GM18498 (cell line): ENCODE results near the gene SLC9A9.

ENCODE experiments used
- ATAC-seq: cut with Tn5 transposase; IDR thresholded peaks from one replicate; pipeline ENCODE4 v1.9.1; 2021; ENCODE audit warnings: mild to moderate bottlenecking, moderate library complexity; ENCODE audit not compliant: unreplicated experiment

The SLC9A9 gene

GRCh38 chr3:143430568-143430967 is 417.7 kb downstream of the SLC9A9 start:
- ATAC-seq, result no peak

GRCh38 chr3:143429628-143430514 is 418.4 kb downstream of the SLC9A9 start:
- peak; percentile 67 for ATAC-seq

DNA sequence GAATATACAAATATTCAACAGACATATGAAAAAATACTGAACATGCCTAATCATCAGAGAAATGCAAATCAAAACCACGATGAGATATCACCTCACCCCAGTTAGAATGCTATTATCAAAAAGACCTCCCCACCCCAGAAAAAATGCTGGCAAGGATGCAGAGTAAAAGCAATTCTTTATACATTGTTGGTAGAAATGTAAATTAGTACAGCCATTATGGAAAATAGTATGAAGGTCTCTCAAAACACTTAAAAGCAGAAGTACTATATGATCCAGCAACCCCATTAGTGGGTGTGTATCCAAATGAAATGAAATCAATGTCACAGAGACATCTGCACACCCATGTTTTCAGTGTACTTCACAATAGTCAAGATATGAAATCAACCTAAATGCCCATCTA is 420.0 kb downstream of the SLC9A9 start:
- ATAC-seq, result no peak

DNA sequence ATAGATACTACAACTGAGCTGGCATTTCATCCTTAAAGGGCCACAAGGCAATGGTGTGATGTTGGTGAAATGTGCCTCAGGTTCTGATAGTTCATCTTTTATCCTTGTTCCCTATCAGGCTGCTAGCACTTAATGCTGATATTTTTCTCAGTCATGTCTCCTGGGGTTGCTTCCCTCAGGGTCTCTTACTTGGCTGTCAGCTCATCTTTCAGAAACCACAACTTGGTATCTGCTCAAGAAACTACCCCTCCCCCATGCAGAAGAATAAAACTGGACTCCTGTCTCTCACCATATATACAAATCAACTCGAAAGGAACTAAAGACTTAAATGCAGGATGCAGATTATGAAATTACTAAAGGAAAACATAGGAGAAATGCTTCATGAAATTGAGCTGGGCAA is 420.6 kb downstream of the SLC9A9 start:
- ATAC-seq, result no peak

GRCh38 chr3:143424874-143425273 is 423.4 kb downstream of the SLC9A9 start:
- no peak for ATAC-seq

- ATAC-seq, result no peak
Measured at GRCh38 chr3:143421556-143421955, 426.7 kb downstream of the SLC9A9 start.

DNA sequence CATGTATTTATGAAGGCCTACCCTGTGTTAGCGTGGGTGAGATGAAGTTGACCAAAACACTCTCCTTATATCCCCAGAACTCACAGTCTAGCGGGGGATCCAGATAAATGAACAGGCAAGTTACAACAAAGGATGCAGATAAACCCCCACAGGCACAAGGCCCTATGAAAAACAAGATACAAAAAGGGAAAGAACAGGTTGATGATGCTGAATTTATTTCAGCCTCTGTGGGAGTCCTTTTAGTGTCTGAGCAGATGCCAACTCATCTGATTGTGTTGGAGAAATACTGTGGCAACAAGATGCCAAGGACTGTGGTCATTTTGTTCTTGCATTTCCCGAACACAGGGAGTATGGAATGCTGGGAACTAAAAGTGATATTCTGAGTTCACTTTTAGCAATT is 428.7 kb downstream of the SLC9A9 start:
- no peak for ATAC-seq

GRCh38 chr3:143418391-143418790 is 429.9 kb downstream of the SLC9A9 start:
- ATAC-seq, result no peak

DNA sequence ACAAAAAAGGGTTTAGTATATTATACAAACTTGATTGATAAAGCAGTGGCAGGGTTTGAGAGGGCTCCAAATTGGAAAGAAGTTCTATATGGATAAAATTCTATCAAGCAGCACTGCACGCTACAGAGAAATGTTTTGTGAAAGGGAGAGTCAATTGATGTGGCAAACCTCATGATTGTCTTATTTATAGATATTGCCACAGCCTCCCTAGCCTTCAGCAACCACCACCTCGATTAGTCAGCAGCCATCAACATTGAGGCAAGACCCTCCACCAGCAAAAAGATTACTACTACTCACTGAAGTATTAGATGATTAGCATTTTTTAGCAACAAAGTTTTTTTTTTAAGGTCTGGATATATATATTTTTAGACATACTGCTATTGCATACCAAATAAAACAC is 432.0 kb downstream of the SLC9A9 start:
- no peak for ATAC-seq

- no peak for ATAC-seq
Measured at GRCh38 chr3:143414571-143415253, 433.6 kb downstream of the SLC9A9 start.

- ATAC-seq, result no peak
Measured at GRCh38 chr3:143413372-143413771, 434.9 kb downstream of the SLC9A9 start.

DNA sequence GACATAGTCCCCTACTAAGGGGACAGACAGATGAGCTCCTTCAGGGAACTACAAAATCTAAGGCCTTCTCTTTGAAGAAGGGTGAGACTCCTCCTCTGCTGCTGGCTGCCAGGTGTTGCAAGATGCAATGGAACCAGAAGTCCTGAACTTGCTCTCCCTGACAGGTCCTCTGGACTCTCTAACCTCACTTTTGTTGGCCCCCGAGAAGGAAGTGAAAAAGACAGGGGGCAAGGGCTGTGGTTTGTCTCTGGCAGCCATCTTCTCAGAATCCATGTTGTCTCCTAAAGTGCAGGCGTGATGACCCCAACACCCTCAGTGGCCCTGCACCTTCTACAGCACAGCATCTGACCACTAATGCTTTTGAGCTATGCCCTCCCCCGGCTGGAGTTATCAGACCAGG is 436.2 kb downstream of the SLC9A9 start:
- no peak for ATAC-seq

GRCh38 chr3:143410259-143410658 is 438.0 kb downstream of the SLC9A9 start:
- no peak for ATAC-seq

DNA sequence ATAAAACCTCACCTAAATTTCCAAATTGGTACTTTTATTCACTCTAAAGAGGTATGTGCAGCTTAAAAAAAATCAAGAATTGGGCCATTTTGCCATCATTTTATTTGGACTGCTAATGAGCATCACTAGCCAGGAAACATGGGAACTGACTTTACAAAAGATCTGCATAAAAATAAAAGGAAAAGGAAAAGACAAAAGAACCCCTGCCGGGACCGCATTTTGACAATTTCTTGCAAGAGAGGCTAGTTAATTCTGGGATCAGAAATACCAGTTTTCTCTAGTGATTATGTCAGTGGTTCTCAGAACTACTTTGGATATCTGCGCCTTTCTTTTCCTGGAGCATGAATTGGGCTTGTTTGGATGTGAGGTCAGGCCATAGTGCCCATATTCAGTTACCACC is 439.5 kb downstream of the SLC9A9 start:
- ATAC-seq, result no peak

- no peak for ATAC-seq
Measured at GRCh38 chr3:143402602-143403001, 445.7 kb downstream of the SLC9A9 start.

- no peak for ATAC-seq
Measured at GRCh38 chr3:143396790-143397189, 451.5 kb downstream of the SLC9A9 start.

- ATAC-seq, result no peak
Measured at GRCh38 chr3:143389388-143389787, 458.9 kb downstream of the SLC9A9 start.

DNA sequence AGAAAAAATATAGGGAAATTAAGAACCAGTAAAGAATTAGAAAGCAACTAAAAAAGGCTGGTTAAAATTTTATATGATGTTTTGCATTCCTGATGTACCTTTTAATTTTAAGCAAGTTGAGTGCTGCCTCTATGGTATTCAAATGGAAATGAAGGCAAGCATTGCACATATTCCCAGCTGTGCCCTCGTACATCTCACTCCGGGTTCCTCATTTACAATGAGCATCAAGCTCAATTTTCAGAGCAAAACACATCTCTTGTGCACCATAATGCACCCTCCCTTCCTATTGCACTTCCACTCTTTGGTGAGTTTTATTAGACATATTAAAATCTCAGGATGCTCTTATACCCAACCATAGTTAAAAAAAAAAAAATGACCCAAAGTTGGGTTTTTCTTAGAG is 460.8 kb downstream of the SLC9A9 start:
- ATAC-seq, result no peak

- no peak for ATAC-seq
Measured at GRCh38 chr3:143384076-143384475, 464.2 kb downstream of the SLC9A9 start.

- ATAC-seq, result no peak
Measured at GRCh38 chr3:143383421-143383820, 464.8 kb downstream of the SLC9A9 start.

GRCh38 chr3:143382816-143383215 is 465.5 kb downstream of the SLC9A9 start:
- no peak for ATAC-seq

- no peak for ATAC-seq
Measured at GRCh38 chr3:143380449-143380848, 467.8 kb downstream of the SLC9A9 start.
